Loucy (cell line): Measurements from ENCODE around the gene PACRG.
"Not testable (repeated sequence)": the region's sequence is repeated elsewhere in the genome, so short reads cannot be mapped to it uniquely, and the experiment has no call there.

ENCODE experiments used
- H2AFZ ChIP-seq: fragments of 200-600 bp; sonication (generic); 2 replicates; pipeline ENCODE4 v1.6.0; 2016; ENCODE audit warnings: antibody characterized with exemption, mild to moderate bottlenecking, low read length, moderate library complexity
- H3F3A ChIP-seq: fragments of 200-600 bp; 2 replicates; pipeline ENCODE4 v1.6.0; 2016; ENCODE audit warnings: antibody characterized with exemption, low read depth, mild to moderate bottlenecking
- H3K27me3 ChIP-seq: fragments of 200-600 bp; sonication (generic); 2 replicates; pipeline ENCODE4 v1.6.1; 2014; ENCODE audit warnings: low read length, mild to moderate bottlenecking; ENCODE audit not compliant: insufficient read depth, poor library complexity, severe bottlenecking
- H3K36me3 ChIP-seq: fragments of 200-600 bp; sonication (generic); 2 replicates; pipeline ENCODE4 v1.6.1; 2016; ENCODE audit warnings: low read length; ENCODE audit not compliant: insufficient read depth
- H3K4me1 ChIP-seq: fragments of 200-600 bp; sonication (generic); 2 replicates; pipeline ENCODE4 v1.5.1; 2014; ENCODE audit warnings: low read length, mild to moderate bottlenecking; ENCODE audit not compliant: insufficient read depth, poor library complexity, severe bottlenecking
- H3K4me2 ChIP-seq: fragments of 200-600 bp; sonication (generic); 2 replicates; pipeline ENCODE4 v1.6.0; 2014; ENCODE audit warnings: antibody characterized with exemption, low read length, low read depth, mild to moderate bottlenecking; ENCODE audit not compliant: poor library complexity, severe bottlenecking
- H3K4me3 ChIP-seq: fragments of 200-600 bp; sonication (generic); 2 replicates; pipeline ENCODE4 v1.5.1; 2014; ENCODE audit warnings: low read length, mild to moderate bottlenecking, mixed read lengths; ENCODE audit not compliant: poor library complexity, severe bottlenecking
- H3K79me2 ChIP-seq: fragments of 200-600 bp; sonication (generic); 2 replicates; pipeline ENCODE4 v1.6.1; 2014; ENCODE audit warnings: low read length; ENCODE audit not compliant: insufficient read depth
- H3K9ac ChIP-seq: fragments of 200-600 bp; sonication (generic); 2 replicates; pipeline ENCODE4 v1.6.0; 2014; ENCODE audit warnings: mild to moderate bottlenecking, low read depth, low read length, moderate library complexity; ENCODE audit not compliant: poor library complexity, severe bottlenecking
- H3K9me2 ChIP-seq: fragments of 200-600 bp; sonication (generic); replicated peaks from 2 replicates; pipeline ENCODE4 v1.6.1; 2016; ENCODE audit warnings: low read depth, low read length, mixed read lengths
- H3K9me3 ChIP-seq: fragments of 200-600 bp; sonication (generic); 2 replicates; pipeline ENCODE4 v1.6.1; 2014; ENCODE audit warnings: mild to moderate bottlenecking, antibody characterized with exemption, low read length, low read depth; ENCODE audit not compliant: insufficient read depth
- H4K20me1 ChIP-seq: fragments of 200-600 bp; sonication (generic); 2 replicates; pipeline ENCODE4 v1.6.0; 2014; ENCODE audit warnings: antibody characterized with exemption, low read length, mild to moderate bottlenecking; ENCODE audit not compliant: insufficient read depth, poor library complexity, severe bottlenecking
- CTCF ChIP-seq: fragments of 200-600 bp; sonication (generic); conservative IDR thresholded peaks from 2 replicates; pipeline ENCODE4 v1.5.1; 2014; ENCODE audit warnings: mild to moderate bottlenecking, antibody characterized with exemption, low read length
- EZH2phosphoT487 ChIP-seq: fragments of 200-600 bp; IDR thresholded peaks from 2 replicates; pipeline ENCODE4 v1.6.1; 2018; ENCODE audit warnings: antibody characterized with exemption, mild to moderate bottlenecking, moderate library complexity, borderline replicate concordance

Gene PACRG

GRCh38 chr6:162974685-162975084 lies 246.9 kb downstream of the PACRG start:
- H3K9me3 ChIP-seq = no peaks in the 10 kb centered on the region; the same call in 1 of the 2 replicates
- no peak overlapping the region for H3K4me2 ChIP-seq
- H3K4me3 ChIP-seq = no peak overlapping the region
- no peaks in the 10 kb centered on the region for H3K27me3 ChIP-seq
- H2AFZ ChIP-seq = no peak overlapping the region
- no peak overlapping the region for H3K9ac ChIP-seq
- no peaks in the 10 kb centered on the region for H3F3A ChIP-seq
- H3K4me1 ChIP-seq = no peaks in the 10 kb centered on the region
- H4K20me1 ChIP-seq = no peaks in the 10 kb centered on the region
- no peaks in the 10 kb centered on the region for H3K79me2 ChIP-seq
- TF ChIP-seq EZH2phosphoT487 = no peak
- no peak for TF ChIP-seq CTCF
- no peaks in the 10 kb centered on the region for H3K9me2 ChIP-seq
- no peaks in the 10 kb centered on the region for H3K36me3 ChIP-seq

- H3K36me3 ChIP-seq = no peaks in the 10 kb centered on the region
- no peaks in the 10 kb centered on the region for H3K9me2 ChIP-seq
- H2AFZ ChIP-seq = no peak overlapping the region
- H3K4me3 ChIP-seq = no peak overlapping the region
- TF ChIP-seq EZH2phosphoT487 (no peak), CTCF (no peak)
- H3K4me2 ChIP-seq = no peak overlapping the region
- H3F3A ChIP-seq = no peaks in the 10 kb centered on the region
- no peaks in the 10 kb centered on the region for H4K20me1 ChIP-seq
- H3K79me2 ChIP-seq = no peaks in the 10 kb centered on the region
- H3K9ac ChIP-seq = no peak overlapping the region
- no peaks in the 10 kb centered on the region for H3K4me1 ChIP-seq
- H3K9me3 ChIP-seq = no peaks in the 10 kb centered on the region; the same call in 1 of the 2 replicates
- H3K27me3 ChIP-seq = no peaks in the 10 kb centered on the region
These were observed 248.4 kb downstream of the PACRG start for GRCh38 chr6:162976141-162976540.

GRCh38 chr6:162983234-162983633 lies 255.5 kb downstream of the PACRG start:
- not testable (repeated sequence) for H3K9ac ChIP-seq, H3K79me2 ChIP-seq, H2AFZ ChIP-seq, H3K4me1 ChIP-seq, H4K20me1 ChIP-seq, H3K4me3 ChIP-seq, H3K27me3 ChIP-seq, H3F3A ChIP-seq, H3K4me2 ChIP-seq, H3K9me3 ChIP-seq, H3K9me2 ChIP-seq, H3K36me3 ChIP-seq

- Histone ChIP-seq H2AFZ (no peak overlapping the region), H3K9me3 (no peaks in the 10 kb centered on the region), H3K4me1 (no peaks in the 10 kb centered on the region), H4K20me1 (no peaks in the 10 kb centered on the region), H3K9me2 (no peaks in the 10 kb centered on the region), H3K9ac (no peak overlapping the region), H3K36me3 (no peaks in the 10 kb centered on the region), H3K27me3 (no peaks in the 10 kb centered on the region), H3K79me2 (no peaks in the 10 kb centered on the region), H3K4me2 (no peak overlapping the region), H3K4me3 (no peak overlapping the region), H3F3A (no peaks in the 10 kb centered on the region)
- TF ChIP-seq EZH2phosphoT487 = no peak
- no peak for TF ChIP-seq CTCF
These were observed 271.0 kb downstream of the PACRG start for GRCh38 chr6:162998777-162999176.
